Measurements from ENCODE around the gene SMAGP.

DNA sequence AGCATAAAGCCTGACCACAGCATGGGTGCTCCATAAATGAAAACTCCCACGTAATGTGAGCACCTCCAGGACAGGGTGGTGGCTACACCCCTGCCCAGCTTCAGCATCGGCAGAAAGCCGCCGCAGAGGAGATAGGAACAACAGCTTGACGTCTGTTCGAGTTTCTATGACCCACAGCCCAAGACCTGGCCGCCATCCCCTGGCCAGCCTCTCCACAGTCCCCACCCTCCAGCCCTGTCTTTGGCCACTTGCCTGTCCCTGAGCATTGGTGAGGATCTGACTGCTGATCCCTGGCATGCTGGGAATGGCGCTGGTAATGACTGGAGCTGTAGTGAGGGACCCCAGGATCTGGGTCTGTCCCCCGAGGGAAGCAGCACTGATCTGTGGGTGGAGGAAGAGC lies 73.7 kb downstream of the SMAGP start:
- TF ChIP-seq, protein P1, sequence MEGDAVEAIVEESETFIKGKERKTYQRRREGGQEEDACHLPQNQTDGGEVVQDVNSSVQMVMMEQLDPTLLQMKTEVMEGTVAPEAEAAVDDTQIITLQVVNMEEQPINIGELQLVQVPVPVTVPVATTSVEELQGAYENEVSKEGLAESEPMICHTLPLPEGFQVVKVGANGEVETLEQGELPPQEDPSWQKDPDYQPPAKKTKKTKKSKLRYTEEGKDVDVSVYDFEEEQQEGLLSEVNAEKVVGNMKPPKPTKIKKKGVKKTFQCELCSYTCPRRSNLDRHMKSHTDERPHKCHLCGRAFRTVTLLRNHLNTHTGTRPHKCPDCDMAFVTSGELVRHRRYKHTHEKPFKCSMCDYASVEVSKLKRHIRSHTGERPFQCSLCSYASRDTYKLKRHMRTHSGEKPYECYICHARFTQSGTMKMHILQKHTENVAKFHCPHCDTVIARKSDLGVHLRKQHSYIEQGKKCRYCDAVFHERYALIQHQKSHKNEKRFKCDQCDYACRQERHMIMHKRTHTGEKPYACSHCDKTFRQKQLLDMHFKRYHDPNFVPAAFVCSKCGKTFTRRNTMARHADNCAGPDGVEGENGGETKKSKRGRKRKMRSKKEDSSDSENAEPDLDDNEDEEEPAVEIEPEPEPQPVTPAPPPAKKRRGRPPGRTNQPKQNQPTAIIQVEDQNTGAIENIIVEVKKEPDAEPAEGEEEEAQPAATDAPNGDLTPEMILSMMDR (IDR thresholded peaks at IDR 0.05), result no peak
- TF ChIP-seq EP300 (IDR thresholded peaks at IDR 0.05) (no peak), POLR2A (IDR thresholded peaks at IDR 0.05) (no peak)

Measured in ovary (tissue), 3 donors.